Astrocyte of the hippocampus (primary cell): ENCODE measurements around the gene PTGDS.

Source experiments
- DNase-seq: peaks from one replicate; pipeline ENCODE4 v3.0.0; 2011; ENCODE audit warnings: low read depth, low spot score

PTGDS gene

DNA sequence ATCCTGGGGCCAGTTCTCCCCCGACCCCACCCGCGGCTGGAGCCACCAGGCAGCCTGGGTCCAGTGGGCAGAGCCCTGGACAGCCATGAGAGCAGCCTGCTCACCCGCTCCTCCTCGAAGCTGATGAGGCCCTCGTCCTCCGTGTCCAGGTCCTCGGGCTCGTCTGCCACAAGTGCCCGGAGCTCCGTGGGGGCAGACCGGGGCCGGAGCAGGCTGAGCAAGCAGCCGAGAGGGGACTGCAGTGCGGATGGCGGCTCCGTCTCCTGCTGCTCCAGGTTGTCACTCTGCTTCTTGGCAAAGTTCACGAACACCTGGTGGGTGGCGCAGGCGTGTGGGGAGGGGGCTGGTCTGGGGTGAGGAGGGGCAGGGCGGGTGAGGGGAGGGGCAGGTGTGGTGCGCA, 31.0 kb downstream of the PTGDS start:
- DNase-seq, result no peak

GRCh38 chr9:137009217-137009616, 31.9 kb downstream of the PTGDS start:
- no peak for DNase-seq

DNA sequence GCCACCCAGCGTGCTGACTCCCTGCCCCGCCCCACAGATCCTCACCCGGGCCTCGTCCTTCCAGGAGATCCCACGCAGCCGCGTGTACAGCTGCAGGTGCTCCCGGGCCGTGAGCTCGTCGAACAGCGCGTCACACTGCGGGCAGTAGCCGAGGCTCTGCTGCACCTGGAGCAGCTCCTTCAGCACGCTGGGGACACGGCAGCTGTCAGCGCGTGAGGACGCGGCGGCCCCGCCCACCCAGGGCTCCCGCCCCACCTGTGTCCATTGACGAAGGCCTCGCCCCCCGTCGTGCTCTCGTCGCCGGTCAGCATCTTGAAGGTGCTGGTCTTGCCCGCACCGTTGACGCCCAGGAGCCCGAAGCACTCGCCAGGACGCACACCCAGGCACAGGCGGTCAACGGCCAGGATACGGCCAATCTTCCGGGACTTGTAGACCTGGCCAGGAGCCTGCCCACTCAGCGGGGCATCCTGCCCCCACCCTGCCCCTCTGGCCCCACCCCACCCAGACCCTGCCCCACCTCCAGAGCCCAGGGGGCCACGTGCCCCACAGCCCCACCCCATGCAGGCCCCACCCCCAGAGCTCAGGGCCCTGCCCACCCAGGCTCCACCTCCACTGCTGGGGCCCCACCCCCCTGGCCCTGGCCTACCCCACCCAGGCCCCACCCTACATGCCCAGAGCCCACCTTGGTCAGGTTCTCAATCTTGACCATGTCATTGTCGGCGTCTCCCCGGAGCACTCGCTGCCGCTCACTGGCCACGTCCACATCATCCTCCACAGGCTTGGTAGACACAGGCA, 32.8 kb downstream of the PTGDS start:
- DNase-seq, result no peak

- DNase-seq, result no peak
These were observed 33.9 kb downstream of the PTGDS start for GRCh38 chr9:137011156-137011555.

DNA sequence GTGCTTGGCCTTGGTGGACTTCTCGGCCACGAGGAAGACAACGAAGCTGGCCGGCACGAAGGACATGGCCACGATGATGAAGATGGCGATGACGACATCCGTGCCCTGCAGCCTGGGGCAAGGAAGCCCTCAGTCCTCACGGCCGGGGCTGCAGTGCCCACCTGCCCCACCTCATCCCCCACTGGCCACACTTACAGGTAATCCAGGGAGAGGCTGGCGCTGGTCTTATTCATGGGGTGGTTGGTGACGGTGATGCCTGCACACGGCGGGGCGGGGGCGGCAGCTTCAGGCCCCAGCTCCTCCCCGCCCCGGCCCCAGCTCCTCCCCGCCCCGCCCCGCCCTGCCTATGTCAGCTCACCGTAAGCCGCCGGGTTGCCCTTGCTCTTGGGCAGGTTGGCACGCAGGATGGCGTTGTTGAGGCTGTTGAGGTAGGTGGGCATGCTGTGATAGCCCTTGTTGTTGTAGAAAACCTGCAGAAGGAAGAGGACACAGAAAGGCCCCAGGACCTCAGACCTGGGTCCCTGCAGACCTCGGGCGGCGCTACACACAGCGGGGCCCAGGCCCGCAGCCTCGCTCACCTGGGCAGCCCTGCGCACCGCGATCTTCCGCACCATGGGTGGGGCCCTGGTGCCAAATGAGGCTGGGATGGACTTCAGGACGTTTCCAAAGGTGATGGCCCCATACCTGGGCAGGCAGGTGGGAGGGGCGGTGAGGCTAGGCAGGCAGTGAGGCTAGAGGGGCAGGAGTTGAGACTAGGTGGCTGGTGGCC, 34.8 kb downstream of the PTGDS start:
- no peak for DNase-seq

- no peak for DNase-seq
These were observed 35.6 kb downstream of the PTGDS start for GRCh38 chr9:137012694-137013570.

DNA sequence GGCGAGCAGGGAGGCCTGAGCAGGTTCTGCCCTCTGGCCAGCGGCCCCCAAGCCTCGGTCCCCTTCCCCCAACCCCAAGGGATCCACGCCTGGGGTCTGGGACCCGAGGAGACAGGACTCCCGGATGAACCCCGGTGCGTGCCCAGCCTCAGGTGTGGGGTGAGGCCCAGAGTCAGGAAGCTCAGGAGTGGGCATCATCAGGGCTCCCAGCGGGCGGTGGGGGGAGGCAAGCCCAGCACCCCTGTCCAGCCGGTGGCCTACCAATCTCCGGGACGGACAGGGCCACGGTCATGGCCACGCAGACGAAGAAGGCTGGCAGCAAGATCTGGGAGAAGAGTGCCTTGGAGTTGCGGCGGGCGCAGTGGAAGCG, 36.3 kb downstream of the PTGDS start:
- no peak for DNase-seq

- DNase-seq, result no peak
These were observed 36.9 kb downstream of the PTGDS start for GRCh38 chr9:137014166-137014565.

DNA sequence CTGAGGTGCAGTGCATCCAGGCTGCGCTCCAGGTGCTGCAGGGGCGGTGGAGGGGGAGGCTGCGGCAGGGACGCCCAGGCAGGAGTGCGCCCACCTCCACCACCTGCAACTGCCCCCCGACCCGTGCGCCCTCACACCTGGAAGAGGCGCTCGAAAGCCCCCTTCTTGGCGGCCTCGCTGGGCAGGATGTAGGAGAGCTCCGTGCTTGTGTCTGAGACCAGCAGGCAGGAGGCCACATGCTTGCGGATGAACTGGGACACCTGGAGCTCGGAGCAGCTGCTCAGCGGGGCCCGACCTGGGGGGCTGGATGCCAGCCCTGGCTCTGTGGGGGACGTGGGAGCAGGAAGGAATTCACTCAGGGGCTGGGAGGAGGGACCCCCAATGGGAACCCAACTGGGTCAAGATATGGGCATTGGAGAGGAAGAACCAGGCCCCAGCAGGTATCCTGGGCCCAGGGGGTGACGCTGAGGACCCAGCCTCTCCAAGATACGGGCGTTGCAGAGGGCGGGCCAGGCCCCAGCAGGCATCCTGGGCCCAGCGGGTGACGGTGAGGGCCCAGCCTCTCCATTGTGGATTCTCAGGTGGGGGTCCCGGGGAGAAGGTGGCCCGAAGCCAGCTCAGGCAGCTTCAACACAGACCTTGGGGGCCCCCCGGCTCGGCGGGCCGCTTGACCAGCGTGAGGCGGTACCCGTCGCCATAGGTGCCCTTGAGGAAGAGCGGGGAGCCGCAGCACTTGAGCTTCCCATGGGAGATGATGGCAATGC, 37.7 kb downstream of the PTGDS start:
- DNase-seq, result no peak

DNA sequence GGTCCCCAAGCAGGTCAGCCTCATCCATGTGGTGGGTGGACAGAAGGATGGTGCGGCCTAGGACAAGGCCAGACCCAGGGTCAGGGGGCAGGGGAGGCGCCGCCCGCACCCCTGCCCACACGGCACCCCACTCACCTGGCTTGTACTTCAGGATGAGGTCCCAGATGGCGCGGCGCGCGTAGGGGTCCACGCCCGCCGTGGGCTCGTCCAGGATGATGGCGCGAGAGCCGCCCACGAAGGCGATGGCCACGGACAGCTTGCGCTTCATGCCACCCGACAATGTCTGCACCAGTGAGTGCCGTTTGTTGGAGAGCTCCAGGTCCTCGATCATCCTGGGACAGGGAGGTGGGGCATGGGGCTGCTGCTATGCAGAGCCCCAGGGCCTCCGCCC, 38.2 kb downstream of the PTGDS start:
- no peak for DNase-seq

DNA sequence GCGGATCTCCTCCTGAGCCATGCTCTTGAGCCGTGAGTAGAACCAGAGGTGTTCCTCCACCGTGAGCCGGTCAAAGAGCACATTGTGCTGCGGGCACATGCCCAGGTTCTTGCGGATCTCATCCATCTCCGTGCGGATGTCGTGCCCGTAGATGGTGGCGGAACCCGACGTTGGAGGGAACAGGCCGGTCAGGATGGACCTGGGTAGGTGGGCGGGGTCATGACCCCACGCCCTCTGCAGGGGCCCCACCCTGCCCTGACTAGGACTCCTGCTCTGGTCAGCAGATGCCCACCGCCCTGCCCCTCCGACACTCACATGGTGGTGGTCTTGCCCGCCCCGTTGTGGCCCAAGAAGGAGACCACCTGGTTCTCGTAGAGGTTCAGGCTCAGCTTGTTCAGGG, 38.7 kb downstream of the PTGDS start:
- DNase-seq, result no peak

DNA sequence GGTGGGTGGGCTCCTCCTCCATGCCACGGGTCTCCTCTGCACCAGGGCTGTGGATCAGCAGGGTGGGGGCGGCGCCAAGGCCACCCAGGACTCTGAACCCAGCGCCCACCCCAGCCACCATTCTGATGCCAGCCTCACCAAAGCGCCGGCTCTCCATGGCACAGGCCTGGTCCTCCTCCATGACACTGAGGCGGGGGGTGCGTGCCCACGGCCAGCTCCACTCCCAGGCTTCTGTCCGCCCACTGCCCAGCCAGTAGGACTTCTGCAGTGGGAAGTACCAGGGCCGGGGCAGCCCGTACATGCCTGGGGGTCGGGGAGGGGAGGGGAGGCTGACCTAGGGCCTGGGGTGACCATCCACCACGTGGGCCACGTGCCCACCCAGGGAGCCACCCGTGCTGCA, 39.1 kb downstream of the PTGDS start:
- DNase-seq, result no peak

- no peak for DNase-seq
These were observed 39.8 kb downstream of the PTGDS start for GRCh38 chr9:137017071-137017470.

- no peak for DNase-seq
These were observed 40.6 kb downstream of the PTGDS start for GRCh38 chr9:137017791-137018497.

DNA sequence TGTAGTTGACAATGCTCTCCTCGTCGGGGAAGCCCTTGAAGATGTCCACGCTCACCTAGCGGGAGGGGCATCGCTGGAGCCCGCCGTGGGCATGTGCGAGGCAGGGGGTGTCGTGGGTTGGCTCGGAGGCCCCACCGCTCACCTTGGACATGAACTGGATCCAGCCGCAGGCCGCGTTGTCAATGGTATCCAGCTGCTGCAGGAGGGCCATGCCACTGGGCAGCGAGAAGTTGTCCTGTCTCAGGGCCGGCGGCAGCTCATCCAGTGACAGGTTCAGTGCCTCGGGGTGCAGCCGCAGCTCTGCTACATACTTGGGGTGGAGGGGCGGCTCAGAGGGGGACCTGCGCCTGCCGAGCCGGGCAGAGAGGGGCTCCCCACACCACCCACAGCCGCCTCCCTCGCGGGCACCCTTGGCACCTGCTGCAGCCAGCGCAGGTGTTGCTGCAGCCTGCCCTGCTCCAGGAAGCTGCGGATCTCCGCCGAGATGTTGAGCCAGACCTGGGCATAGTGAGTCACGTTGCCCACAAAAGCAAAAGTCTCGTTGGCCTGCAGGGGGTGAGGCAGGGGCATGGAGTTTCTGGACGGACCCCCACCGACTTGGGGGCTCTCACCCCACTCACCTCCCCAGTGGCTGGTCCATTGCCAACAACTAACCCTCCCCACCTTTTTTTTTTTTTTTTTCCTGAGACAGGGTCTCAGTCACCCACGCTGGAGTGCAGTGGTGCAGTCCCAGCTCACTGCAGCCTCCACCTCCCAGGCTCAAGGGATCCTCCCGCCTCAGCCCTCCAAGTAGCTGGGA, 41.7 kb downstream of the PTGDS start:
- DNase-seq, result no peak

- no peak for DNase-seq
These were observed 42.8 kb downstream of the PTGDS start for GRCh38 chr9:137019891-137020683.

GRCh38 chr9:137020771-137021567, 43.7 kb downstream of the PTGDS start:
- no peak for DNase-seq

GRCh38 chr9:137021568-137021978, 44.3 kb downstream of the PTGDS start:
- no peak for DNase-seq
